CD14-positive monocyte (primary cell): ENCODE measurements around the gene FNDC1. TPM values are rescaled to one million over a fixed set of nuclear protein-coding genes. Genes with fewer than 3 reads are reported as not detected.

Source experiments
- DNase-seq, 3 donors: peaks; one replicate each; pipeline ENCODE4 v3.0.0-alpha.2; 2011 to 2022
- H2AFZ ChIP-seq: 2 replicates; pipeline ENCODE4 v1.6.0; 2012; ENCODE audit warnings: mild to moderate bottlenecking, low read depth, low read length, inconsistent platforms; ENCODE audit not compliant: insufficient read depth, poor library complexity, severe bottlenecking
- H3K27ac ChIP-seq, 2 donors: 1 replicate in 1 of 2; 2 replicates in 1 of 2; pipeline ENCODE4 v1.5.1; 2012 to 2013; ENCODE audit warnings: low read length in 2 of 2, control low read depth in 1 of 2, inconsistent platforms in 1 of 2, low read depth in 1 of 2, mild to moderate bottlenecking in 1 of 2
- H3K27me3 ChIP-seq, 2 donors: one replicate each; pipeline versions ENCODE4 v1.6.0 to v1.6.1; 2011 to 2013; ENCODE audit warnings: low read length in 2 of 2; ENCODE audit not compliant: control insufficient read depth in 2 of 2, insufficient read depth in 2 of 2
- H3K36me3 ChIP-seq, 2 donors: replicated peaks in 1 of 2; 1 replicate in 1 of 2; 2 replicates in 1 of 2; pipeline versions ENCODE4 v1.5.1 to v1.6.1; 2012 to 2013; ENCODE audit warnings: low read length in 2 of 2, control low read depth in 1 of 2, inconsistent platforms in 1 of 2, mild to moderate bottlenecking in 1 of 2; ENCODE audit not compliant: insufficient read depth in 2 of 2, control insufficient read depth in 1 of 2
- H3K4me1 ChIP-seq, 2 donors: 1 replicate in 1 of 2; 2 replicates in 1 of 2; pipeline versions ENCODE4 v1.5.1 to v1.6.1; 2012 to 2013; ENCODE audit warnings: low read length in 2 of 2, control low read depth in 1 of 2, inconsistent platforms in 1 of 2, mild to moderate bottlenecking in 1 of 2, moderate library complexity in 1 of 2; ENCODE audit not compliant: insufficient read depth in 2 of 2, control insufficient read depth in 1 of 2
- H3K4me2 ChIP-seq: replicated peaks from 2 replicates; pipeline ENCODE3; 2012; ENCODE audit warnings: low read length, moderate library complexity, mild to moderate bottlenecking; ENCODE audit not compliant: poor library complexity, severe bottlenecking; ENCODE audit errors: extremely low read depth
- H3K4me3 ChIP-seq, 3 experiments: fragments of 200-600 bp in 1 of 3; sonication (generic) in 1 of 3; replicated peaks in 1 of 3; 1 replicate in 2 of 3; 2 replicates in 1 of 3; pipeline ENCODE4 v1.5.1; 2011 to 2013; ENCODE audit warnings: low read length in 3 of 3, mild to moderate bottlenecking in 3 of 3, control low read depth in 2 of 3, low read depth in 2 of 3, inconsistent platforms in 1 of 3, moderate library complexity in 1 of 3
- H3K79me2 ChIP-seq: 2 replicates; pipeline ENCODE4 v1.6.0; 2012; ENCODE audit warnings: mild to moderate bottlenecking, control low read depth, inconsistent platforms, low read length, moderate library complexity; ENCODE audit not compliant: insufficient read depth
- H3K9ac ChIP-seq: 2 replicates; pipeline ENCODE4 v1.6.0; 2017; ENCODE audit warnings: low read length, mild to moderate bottlenecking; ENCODE audit not compliant: insufficient read depth, poor library complexity, severe bottlenecking
- H3K9me3 ChIP-seq, 2 donors: replicated peaks in 1 of 2; 1 replicate in 1 of 2; 2 replicates in 1 of 2; pipeline versions ENCODE4 v1.5.1 to v1.6.1; 2012 to 2013; ENCODE audit warnings: low read length in 2 of 2, control low read depth in 1 of 2; ENCODE audit not compliant: control insufficient read depth in 1 of 2, insufficient read depth in 1 of 2
- H4K20me1 ChIP-seq: 2 replicates; pipeline ENCODE4 v1.6.0; 2012; ENCODE audit warnings: mild to moderate bottlenecking, low read length, control low read depth, moderate library complexity; ENCODE audit not compliant: insufficient read depth
- H3K27ac Mint-ChIP-seq, 7 donors: one replicate each; pipeline ENCODE4 v1.8.0; 2020; ENCODE audit warnings: mild to moderate bottlenecking in 7 of 7, mixed read lengths in 7 of 7, moderate library complexity in 6 of 7, inconsistent platforms in 2 of 7
- H3K27me3 Mint-ChIP-seq, 3 donors: one replicate each; pipeline ENCODE4 v1.8.0; 2021 to 2022; ENCODE audit warnings: low read depth in 3 of 3, mild to moderate bottlenecking in 3 of 3, mixed read lengths in 3 of 3, moderate library complexity in 3 of 3, inconsistent platforms in 1 of 3
- H3K36me3 Mint-ChIP-seq, 2 donors: one replicate each; pipeline ENCODE4 v1.8.0; 2020; ENCODE audit warnings: mixed read lengths in 2 of 2, inconsistent platforms in 1 of 2, mild to moderate bottlenecking in 1 of 2
- H3K4me1 Mint-ChIP-seq: one replicate; pipeline ENCODE4 v1.8.0; 2020; ENCODE audit warnings: mild to moderate bottlenecking, mixed read lengths
- H3K4me3 Mint-ChIP-seq, 2 donors: one replicate each; pipeline ENCODE4 v1.8.0; 2020; ENCODE audit warnings: mild to moderate bottlenecking in 2 of 2, mixed read lengths in 2 of 2, moderate library complexity in 1 of 2
- H3K9me3 Mint-ChIP-seq, 7 donors: one replicate each; pipeline ENCODE4 v1.8.0; 2020 to 2022; ENCODE audit warnings: mixed read lengths in 7 of 7, mild to moderate bottlenecking in 6 of 7, moderate library complexity in 6 of 7, inconsistent platforms in 2 of 7
- CTCF ChIP-seq: fragments of 200-600 bp; IDR thresholded peaks from one replicate; pipeline ENCODE4 v1.8.0; 2022; ENCODE audit warnings: antibody characterized with exemption, mild to moderate bottlenecking
- WGBS: methylation state at CpG from one replicate; pipeline ENCODE4 v1.1.5; 2013; ENCODE audit warnings: missing lambda C conversion rate; ENCODE audit not compliant: insufficient coverage; 5-methylcytosine and 5-hydroxymethylcytosine counted together
- intact Hi-C, 2 donors: fragments of 100-400 bp; cut with micrococcal nuclease; formaldehyde crosslinking; loops; one replicate each; pipeline versions ENCODE4 v1.15.0 to v1.15.1; 2023
- polyA plus RNA-seq, 3 donors: library from polyadenylated mRNA; depleted of rRNA in 1 of 3; unstranded in 2 of 3; stranded (reverse) in 1 of 3; fragments of 300-500 nt in 2 of 3; fragments of >200 nt in 1 of 3; fragmentation: Illumina TruSeq in 2 of 3; gene quantifications; 1 replicate in 2 of 3; 2 replicates in 1 of 3; pipeline ENCODE4 v1.2.3, GENCODE V29; 2012 to 2021

FNDC1 gene
- polyA plus RNA-seq, 3 donors, result not detected

- intact Hi-C loops, result no loop called here
- Histone ChIP-seq H3K4me2 (no peak overlapping the region), H3K79me2 (no peaks in the 10 kb centered on the region), H3K9ac (no peak overlapping the region), H3K27me3 (peaks cover 3% of the 10 kb centered on the region in 2 donors), H3K4me1 (no peaks in the 10 kb centered on the region), H4K20me1 (no peaks in the 10 kb centered on the region), H3K36me3 (no peaks in the 10 kb centered on the region), H2AFZ (no peak overlapping the region), H3K4me3 (no peak overlapping the region), H3K27ac (no peak overlapping the region), H3K9me3 (peaks cover 0 to 7% of the 10 kb centered on the region in 2 donors)
- Mint-ChIP-seq H3K9me3 (peaks cover 0 to 8% (median 6%) of the 10 kb centered on the region in 7 donors), H3K27ac (no peak overlapping the region), H3K4me3 (no peak overlapping the region), H3K4me1 (no peaks in the 10 kb centered on the region), H3K36me3 (no peaks in the 10 kb centered on the region), H3K27me3 (peaks cover 7 to 10% (median 9%) of the 10 kb centered on the region in 3 donors)
- 88% methylated on average over 2 of the region's 2 CpGs for WGBS
- DNase-seq, result no peak
- TF ChIP-seq CTCF, result no peak
Measured at GRCh38 chr6:159181914-159182313, 12.7 kb downstream of the FNDC1 start.

- intact Hi-C loops, result no loop called here
- H3K9me3 ChIP-seq, result peaks cover 0 to 7% of the 10 kb centered on the region in 2 donors
- no peaks in the 10 kb centered on the region for H3K4me1 Mint-ChIP-seq
- H3K4me3 ChIP-seq, result no peak overlapping the region
- peaks cover 3% of the 10 kb centered on the region in 2 donors for H3K27me3 ChIP-seq
- no peak overlapping the region for H3K9ac ChIP-seq
- no peak overlapping the region for H2AFZ ChIP-seq
- no peak for DNase-seq
- H3K27me3 Mint-ChIP-seq, result peaks cover 6 to 9% (median 8%) of the 10 kb centered on the region in 3 donors
- no peaks in the 10 kb centered on the region for H3K36me3 ChIP-seq
- H3K79me2 ChIP-seq, result no peaks in the 10 kb centered on the region
- H3K36me3 Mint-ChIP-seq, result no peaks in the 10 kb centered on the region
- H3K4me1 ChIP-seq, result no peaks in the 10 kb centered on the region
- no peak overlapping the region for H3K4me3 Mint-ChIP-seq
- peaks cover 0 to 14% (median 8%) of the 10 kb centered on the region in 7 donors for H3K9me3 Mint-ChIP-seq
- H3K27ac ChIP-seq, result no peak overlapping the region
- H3K27ac Mint-ChIP-seq, result no peak overlapping the region
- no peak overlapping the region for H3K4me2 ChIP-seq
- no peaks in the 10 kb centered on the region for H4K20me1 ChIP-seq
- WGBS, result no CpG with 5 or more reads among the region's 1 CpG
- no peak for TF ChIP-seq CTCF
Measured at GRCh38 chr6:159184559-159184958, 15.4 kb downstream of the FNDC1 start.
